HG03439 (cell line): ENCODE measurements around the gene DYNLRB2.

ENCODE experiments used
- ATAC-seq: cut with Tn5 transposase; IDR thresholded peaks from one replicate; pipeline ENCODE4 v1.9.1; 2021; ENCODE audit warnings: mild to moderate bottlenecking, moderate library complexity; ENCODE audit not compliant: unreplicated experiment

Gene DYNLRB2

GRCh38 chr16:80540516-80541305 is at the start of gene DYNLRB2:
Gene DYNLRB2, plus strand, starts transcription at chr16:80540993. Its CDS starts 84 bp downstream, at chr16:80541077.
- peak; percentile 96 for ATAC-seq

- no peak for ATAC-seq
Observed at GRCh38 chr16:80500116-80500859, 40.5 kb upstream of the DYNLRB2 start.

DNA sequence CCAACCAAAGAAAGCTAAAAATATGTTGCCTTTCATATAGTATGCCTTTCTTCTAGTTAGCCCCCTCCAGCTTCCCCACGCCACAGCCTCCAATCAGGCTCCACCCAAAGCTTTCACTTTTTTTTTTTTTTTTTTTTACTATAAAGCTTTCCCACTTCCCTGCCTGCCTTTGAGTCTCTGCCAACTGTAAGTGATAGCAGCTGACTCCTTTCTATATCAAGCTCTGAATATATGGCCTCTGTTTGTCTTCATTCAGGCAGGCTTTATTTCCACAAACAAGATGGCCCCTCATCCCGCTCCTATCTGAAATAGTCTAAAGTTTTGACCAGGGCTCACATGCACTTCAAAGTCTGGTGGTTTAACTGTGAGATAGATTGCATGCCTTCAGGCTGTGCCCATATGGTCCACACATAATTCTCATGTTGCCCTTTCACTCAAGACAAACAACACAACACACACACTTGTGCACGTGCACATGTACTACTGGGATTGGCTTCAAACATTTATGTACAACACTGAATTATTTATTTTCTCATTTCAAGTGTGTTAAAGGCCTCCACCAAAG is 39.8 kb upstream of the DYNLRB2 start:
- no peak for ATAC-seq

DNA sequence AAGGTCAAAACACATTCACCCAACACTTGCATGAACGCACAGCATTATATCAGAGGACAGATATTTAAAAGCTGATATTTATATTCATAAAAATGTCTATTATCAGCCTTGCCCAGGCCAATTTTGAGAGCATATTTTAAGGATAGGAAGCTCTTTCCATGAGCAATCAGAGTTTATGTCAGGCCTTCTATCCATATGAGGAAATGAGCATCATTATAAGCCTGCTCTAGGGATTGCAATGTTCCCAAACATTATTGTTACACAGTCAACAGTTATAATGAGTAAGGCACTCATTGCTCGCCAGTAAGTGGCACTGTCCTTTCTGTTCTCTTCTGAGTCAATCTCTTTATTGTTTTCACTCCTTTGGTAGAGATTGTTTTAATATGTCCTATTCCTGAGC is 37.7 kb upstream of the DYNLRB2 start:
- ATAC-seq, result no peak

GRCh38 chr16:80507538-80507937 is 33.3 kb upstream of the DYNLRB2 start:
- no peak for ATAC-seq

DNA sequence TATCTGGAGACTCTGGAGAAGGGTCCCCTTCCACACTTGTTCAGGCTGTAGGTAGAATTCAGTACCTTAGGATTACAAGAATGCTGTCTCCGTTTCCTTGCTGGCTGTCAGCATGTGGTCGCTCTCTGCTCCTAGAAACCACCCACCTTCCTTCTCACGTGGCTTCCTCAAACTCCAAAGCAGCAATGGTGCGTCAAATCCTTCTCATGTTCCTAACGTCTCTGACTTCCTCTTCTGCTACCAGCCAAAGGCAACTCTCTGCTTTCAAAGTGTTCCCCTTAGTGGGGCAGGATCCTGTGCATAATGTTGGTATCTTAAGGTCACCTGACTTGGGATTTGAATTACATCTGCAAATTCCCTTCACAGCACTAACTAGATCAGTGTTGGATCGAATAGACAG is 30.9 kb upstream of the DYNLRB2 start:
- ATAC-seq, result no peak

GRCh38 chr16:80511824-80512592 is 28.8 kb upstream of the DYNLRB2 start:
- ATAC-seq, result no peak

- no peak for ATAC-seq
Observed at GRCh38 chr16:80512593-80512853, 28.3 kb upstream of the DYNLRB2 start.

- no peak for ATAC-seq
Observed at GRCh38 chr16:80515374-80515773, 25.4 kb upstream of the DYNLRB2 start.

GRCh38 chr16:80517846-80518245 is 22.9 kb upstream of the DYNLRB2 start:
- ATAC-seq, result no peak

- no peak for ATAC-seq
Observed at GRCh38 chr16:80518436-80518835, 22.4 kb upstream of the DYNLRB2 start.

GRCh38 chr16:80519189-80519588 is 21.6 kb upstream of the DYNLRB2 start:
- no peak for ATAC-seq

DNA sequence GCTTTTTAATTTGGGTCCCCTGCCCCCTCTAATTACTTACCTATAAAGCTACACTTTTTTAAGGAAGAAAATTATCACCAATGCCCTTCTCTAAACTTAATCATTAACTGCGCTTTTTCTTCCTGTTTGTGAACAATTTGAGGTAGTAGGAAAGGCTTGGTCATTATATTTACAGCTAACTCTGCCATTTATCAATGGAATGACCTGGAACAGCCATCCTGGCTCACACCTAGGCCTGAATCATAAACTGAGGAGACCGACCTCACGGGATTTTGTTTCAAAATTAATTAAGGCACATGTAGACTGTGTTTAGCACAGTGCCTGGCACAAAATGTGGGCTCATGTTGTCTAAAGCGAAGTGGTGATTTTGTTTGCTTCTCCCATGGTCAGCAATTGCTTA is 15.4 kb upstream of the DYNLRB2 start:
- ATAC-seq, result no peak

- no peak for ATAC-seq
Observed at GRCh38 chr16:80526418-80527061, 14.3 kb upstream of the DYNLRB2 start.

- ATAC-seq, result peak; percentile 65
Observed at GRCh38 chr16:80527297-80527696, 13.5 kb upstream of the DYNLRB2 start.

- no peak for ATAC-seq
Observed at GRCh38 chr16:80530479-80530878, 10.3 kb upstream of the DYNLRB2 start.

DNA sequence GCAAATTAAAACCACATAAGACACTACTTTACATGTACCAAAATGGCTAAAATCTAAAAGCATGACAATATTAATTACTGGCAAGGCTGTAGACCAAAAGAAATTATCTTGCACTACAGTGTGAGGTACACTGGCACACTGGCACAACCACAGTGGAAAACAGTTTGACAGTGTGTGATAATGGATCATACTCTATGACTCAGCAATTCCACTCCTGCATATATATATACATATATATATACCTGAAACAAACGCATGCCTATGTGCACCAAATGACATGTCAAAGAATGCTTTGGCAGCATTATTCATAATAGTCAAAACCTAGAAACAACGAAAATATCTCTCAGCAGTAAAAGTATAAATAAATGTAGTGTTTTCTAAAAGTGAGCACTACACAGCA is 4.6 kb upstream of the DYNLRB2 start:
- no peak for ATAC-seq

- ATAC-seq, result no peak
Observed at GRCh38 chr16:80541306-80541694, 507 bp downstream of the DYNLRB2 start.

DNA sequence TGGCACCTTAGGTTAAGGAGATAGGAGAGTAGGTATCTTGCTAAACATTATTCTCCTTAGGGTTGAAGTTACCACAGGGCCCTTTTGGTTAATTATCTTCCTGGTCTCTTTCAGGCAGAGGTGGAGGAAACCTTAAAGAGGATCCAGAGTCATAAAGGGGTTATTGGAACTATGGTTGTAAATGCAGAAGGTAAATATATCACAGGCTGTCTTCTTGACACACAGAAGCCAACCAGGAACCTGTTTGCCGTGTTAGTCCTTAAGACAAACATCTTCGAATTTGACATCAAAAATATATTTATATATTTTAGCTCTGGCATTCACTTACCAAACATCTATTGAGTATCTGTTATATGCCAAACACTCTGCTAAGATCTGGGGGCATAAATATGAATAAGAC is 2.4 kb downstream of the DYNLRB2 start:
- ATAC-seq, result no peak

GRCh38 chr16:80544326-80544725 is 3.5 kb downstream of the DYNLRB2 start:
- no peak for ATAC-seq

GRCh38 chr16:80546249-80546648 is 5.5 kb downstream of the DYNLRB2 start:
- no peak for ATAC-seq
